NCI-H2171 (cell line): ENCODE data around the gene MICALL1.
"Not testable (repeated sequence)": the region's sequence is repeated elsewhere in the genome, so short reads cannot be mapped to it uniquely, and the experiment has no call there.

Experiments used
- DNase-seq: peaks from one replicate; lab custom pipeline; 2025; lab: John Stamatoyannopoulos, UW

MICALL1 gene

DNA sequence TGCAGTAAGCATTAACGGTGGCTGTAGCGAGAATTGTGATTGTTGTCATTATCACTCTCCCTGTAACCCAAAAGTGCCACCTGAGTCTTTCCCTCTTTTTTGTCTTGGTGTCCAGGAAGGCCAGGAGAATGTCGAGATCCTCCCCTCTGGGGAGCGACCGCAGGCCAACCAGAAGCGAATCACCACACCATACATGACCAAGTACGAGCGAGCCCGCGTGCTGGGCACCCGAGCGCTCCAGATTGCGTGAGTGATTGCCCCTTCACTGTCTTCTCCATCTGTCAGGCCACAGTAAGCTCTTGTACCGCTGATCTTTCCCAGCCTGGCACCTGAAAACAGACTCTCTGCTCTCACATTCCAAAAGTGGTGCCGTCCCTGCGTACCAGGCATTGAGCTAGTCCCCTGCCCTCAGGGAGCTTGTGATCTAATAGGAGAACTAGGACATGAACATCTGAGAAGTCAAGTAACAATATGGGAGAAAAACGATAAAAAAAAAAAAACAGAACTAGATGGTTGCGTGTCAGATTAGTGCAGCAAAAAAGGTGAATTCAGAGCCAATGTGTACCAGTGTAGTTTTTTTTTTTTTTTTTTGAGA is 53.2 kb downstream of the MICALL1 start:
- no peak for DNase-seq

DNA sequence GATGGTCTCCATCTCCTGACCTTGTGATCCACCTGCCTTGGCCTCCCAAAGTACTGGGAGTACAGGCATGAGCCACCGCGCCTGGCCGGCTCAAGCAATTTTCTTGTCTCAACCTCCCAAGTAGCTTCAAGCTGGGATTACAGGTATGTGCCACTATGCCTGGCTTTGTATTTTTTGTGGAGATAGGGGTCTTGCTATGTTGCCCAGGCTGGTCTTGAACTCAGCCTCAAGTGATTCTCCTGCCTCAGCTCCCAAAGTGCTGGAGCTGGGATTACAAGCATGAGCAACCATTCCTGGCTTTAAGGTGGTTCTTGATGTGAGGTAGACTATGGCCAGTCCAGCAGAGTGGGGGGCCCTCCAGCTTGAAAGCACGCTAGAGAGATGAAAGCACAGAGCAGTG is 55.0 kb downstream of the MICALL1 start:
- DNase-seq: no peak

DNA sequence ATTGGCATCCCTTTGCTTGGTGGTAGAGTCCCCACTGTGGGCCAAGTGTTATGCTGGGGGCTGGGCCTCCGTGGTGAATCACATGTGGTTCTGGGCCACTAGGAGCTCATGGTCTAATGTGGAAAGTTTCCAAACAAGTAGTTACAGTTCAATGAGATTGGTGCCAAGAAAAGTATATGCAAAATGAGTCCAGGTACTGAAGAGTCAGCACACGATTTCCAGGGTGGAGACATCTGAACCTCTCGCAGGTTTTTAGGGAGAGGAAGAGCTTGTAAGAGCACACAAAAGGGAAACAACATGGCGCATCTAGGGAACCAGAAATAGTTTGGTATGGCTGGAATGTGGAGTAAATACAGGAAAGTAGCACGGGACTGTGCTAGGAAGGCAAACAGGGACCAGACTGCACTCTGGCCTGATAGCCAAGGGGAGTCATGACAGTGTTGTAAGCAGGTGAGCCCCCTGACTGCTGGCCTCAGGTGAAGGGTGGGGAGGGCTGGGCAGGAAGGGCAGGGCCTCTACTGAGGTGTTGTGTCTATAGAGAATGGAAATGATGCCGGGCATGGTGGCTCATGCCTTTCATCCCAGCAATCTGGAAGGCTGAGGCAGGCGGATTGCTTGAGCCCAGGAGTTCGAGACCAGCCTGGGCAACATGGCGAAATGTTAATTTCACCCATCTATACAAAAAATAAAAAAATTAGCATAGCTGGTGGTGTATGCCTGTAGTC is 60.0 kb downstream of the MICALL1 start:
- DNase-seq: no peak

DNA sequence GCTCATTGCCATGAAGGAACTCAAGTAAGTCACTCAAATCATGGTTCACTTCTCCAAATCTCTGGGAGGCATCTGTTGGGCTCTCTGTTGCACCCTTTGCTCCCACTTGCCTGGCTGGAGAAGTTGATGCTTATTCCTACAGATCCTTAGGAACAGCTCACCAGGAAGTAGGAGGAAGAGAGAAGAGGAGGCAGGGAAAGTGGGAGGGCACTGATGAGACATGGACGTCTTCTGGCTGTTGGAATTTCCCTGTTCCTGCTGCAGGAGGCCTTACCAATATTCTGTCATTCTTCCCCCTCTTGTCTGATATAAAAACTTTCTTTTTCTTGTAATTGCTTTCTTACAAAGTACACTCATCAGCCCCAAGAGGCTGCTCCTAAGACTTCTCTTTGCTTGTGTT is 61.0 kb downstream of the MICALL1 start:
- no peak for DNase-seq

DNA sequence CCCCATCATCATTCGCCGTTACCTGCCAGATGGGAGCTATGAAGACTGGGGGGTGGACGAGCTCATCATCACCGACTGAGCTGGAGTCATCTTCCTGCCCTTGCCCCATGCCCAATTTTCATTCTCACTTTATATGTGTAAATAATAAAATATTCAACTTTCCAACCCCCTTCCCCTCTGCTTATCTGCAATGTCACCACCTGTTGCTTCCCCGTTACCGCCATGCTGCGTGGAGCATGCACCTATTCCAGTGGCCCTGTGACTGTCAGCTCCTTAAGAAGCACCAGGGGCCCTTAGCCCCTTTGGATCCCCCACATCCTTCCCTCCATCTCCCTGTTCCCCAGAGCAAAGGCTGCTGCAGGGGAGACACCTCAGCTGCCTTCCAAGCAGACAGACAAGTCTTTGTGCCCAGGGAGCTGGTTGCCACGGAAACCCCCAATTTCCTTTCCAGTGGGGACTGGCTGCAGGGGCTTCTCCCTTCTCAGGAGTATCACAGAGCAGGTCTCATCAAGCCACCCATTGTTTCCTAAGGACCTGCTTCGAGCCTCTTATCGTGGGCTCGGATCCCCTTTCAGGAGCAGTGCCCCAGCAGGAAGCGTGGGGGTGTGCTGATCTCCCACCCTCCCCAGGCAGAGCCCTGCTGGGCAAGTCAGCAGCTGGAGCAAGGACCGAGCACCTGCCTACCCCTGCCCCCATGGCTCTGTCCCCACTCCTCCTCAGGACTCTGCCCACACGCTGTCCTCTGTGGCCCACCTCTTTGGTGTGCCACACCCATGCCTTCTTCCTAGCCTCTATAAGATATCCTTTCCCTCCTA is 61.7 kb downstream of the MICALL1 start:
- DNase-seq: no peak

DNA sequence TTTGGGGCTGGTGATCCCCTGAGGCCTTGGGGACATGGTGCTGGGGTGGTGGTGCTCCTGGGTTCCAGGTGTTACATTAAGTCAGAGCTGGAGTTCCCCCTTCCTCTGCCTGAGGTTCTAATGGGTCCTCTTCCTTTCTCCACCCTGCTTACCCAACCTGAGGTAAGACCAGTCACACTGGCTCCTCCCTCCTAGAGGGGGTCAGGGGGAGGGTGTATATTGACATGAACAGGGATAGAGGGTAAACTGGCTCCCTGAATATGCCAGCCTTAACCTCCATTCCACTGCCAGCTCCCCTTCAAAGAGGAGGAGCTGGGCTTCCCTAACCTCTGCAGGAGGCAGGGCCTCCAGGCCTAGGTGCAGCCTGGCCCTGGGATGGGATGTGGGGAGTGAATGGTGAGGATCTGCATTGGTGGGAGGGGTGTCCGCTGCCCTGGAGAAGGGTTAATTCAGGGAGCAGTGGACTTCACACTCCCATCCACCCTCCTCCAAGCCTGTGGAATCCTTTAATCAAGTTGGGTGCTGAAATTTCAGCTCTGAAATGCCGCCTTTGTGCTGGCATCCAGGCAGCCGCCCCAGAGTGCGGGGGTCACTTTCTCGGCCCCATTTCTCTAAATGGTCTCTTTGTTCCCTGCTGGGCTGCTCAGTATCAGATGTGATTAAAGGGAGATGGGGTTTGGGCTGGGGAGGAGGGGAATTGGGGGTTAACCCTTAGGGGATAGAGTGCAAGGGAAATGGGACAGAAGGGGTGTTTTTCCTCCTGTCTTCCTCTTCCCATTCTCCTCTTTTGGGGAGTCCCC is 62.6 kb downstream of the MICALL1 start:
- DNase-seq: no peak

DNA sequence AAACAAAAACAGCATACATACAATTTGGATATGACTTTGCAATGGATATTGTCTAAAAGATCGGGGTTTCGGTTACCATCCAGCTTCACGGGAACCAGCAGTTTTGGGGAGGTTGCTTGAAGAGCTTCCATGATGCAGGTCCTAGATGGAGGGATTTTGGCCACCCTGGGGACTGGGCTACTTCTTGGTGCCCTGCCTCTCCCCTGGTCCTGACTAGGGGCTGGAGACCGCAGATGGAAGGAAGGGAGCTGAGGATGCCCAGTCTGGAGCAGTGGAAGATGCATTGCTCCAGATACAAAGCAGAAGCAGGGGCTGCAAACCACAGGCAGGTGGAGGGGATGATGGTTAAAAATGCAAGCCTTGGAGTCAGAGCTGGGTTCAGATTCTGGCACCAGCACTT is 64.8 kb downstream of the MICALL1 start:
- no peak for DNase-seq

DNA sequence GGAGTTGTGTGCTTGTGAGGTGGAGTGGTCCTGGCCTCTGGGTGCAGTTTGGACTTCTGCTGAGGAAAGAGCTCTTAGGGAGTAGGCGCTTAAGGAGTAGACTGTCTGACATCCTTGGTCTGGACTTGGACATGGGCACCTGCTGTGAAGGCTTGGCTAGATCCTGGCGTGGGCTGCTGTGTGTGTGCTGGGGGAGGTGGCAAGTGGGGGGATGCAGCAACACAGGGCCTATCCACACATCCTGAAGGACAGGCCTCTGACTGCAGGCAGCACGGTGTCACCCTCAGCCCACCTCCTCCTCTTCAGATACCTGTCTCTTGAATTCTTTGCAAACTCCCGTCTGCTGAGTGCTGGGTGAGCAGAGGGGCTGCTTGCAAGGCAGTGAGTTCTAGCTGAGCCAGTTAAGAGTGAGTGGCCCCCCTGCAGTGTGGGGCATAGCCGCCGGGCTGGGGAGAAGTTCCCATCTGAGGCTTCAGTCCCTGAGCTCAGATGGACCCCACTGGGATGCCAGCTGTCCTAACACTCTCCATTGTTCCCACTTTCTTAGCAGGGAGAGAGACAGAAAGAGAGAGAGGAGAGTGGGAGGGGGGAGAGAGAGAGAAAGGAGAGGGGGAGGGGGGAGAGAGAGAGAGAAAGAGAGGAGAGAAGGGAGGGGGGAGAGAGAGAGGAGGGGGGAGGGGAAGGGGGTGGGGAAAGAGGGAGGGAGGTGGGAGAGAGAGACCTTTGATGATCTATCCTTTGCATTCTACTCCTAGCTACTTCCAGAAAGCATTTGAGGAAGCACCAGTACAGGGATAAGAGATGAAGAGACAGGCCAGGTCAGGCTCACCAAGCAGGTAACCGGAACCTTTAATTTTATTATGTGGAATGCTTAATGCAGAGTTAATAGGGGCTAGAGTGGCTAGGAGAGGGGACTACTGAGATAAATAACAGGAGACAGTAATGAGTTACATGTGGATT is 65.7 kb downstream of the MICALL1 start:
- DNase-seq: no peak

DNA sequence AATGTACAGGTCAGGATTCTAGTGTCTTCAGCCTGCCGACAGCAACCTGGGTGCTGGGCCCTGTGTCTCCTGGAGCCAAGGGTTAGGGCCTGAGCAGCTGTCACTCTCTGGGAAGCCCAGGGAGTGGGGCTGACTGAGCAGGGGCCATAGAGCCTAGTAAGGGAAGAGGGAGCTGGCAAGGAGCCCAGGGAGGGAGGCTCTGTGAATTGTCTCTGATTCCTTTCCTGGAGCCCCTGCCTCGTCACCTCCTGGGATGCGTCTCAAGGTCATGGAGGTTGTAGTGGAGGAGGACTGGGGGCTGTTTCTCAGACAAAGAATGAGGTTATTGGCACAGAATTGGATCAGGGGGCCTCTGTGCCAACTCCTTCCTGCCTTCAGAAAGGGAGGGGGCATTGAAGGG is 66.4 kb downstream of the MICALL1 start:
- peak; percentile 80 for DNase-seq

DNA sequence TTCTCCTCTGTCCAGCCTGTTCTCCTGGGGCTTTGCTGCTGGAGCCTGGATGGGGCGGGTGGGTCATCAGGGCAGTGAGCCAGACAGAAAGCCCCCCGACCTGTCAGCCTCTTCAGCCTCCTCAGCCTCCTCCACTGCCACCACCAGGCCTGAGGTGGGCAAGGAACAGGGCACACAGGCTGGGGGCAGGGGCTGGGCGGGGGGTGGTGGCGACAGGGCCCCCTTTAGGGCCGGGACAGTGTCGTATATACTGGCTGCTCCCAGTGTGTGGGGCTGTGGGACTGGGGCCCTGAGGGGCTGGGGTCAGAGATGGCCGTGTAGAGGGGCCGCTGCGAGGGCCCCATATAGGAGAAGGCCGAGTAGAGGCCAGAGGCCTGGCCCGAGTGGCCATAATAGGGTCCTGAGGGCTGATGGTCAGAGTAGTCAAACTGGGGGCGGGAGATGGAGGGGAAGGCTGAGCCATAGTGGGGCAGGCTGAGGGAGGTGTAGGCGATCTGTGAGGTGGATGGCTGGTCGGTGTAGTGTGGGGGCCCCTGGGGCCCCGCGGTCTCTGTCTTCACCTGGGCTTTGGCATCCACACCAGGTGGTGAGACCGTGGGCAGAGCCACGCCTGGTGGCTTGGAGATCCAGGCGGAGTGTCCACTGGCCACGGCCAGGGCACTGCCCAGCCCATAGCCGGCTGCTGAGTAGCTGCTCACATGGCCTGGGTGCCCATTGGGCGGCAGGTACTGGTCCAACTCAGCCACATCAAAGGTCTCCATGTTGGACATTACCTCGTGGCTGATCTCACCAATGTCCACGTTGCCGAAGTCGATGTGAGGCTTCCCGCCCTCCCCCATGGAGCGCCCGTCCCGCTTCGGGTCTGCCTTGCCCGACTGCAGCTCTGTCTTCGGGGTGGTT is 67.4 kb downstream of the MICALL1 start:
- no peak for DNase-seq

DNA sequence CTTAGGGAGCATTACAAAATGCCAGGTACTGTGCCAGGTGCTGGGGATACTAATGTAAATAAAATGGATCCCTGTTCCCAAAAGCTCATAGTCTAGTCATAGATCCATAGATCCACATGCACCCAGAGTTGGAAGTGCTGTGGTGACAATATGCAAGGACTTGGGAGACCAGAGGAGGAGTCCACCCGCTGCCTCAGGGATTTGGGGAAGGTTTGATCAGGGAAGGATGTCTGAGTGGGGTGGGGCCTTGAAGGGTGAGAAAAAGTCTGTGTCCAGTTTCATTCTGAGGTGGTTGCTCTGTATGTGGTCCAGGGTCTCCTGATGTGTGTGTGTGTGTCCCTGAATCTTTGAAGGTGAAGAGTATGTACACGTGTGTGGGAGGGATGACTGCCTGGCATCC is 69.1 kb downstream of the MICALL1 start:
- DNase-seq: no peak

DNA sequence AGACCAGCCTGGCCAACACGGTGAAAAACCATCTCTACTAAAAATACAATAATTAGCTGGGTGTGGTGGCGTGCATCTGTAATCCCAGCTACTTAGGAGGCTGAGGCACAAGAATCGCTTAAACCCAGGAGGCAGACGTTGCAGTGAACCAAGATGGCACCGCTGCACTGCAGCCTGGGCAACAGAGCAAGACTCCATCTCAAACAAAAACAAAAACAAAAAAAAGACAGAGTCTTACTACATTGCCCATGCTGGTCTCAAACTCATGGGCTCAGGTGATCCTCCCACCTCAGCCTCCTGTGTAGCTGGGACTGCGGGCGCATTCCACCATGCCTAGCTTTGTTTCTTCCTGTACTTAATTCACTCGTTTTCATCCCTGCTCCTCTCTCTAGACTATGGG is 69.9 kb downstream of the MICALL1 start:
- not testable (repeated sequence) for DNase-seq

DNA sequence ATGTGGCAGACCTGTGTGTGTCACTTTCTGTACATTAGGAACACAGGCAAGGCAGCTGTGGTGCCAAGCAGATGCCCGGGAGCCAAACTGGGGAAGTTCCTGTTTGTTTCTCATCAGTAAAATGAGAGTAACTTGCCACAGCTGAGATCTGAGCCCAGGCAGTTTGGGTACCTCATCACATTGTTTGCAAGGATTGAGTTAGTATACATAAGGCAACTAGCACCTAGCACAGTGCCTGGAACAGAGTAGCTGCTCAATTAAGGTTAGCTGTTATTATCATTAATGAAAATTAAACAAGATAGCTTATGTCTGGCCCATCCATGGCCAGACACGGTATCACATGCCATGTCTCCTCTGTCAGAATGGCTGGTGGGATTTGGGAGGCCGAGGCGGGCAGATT is 70.5 kb downstream of the MICALL1 start:
- no peak for DNase-seq

DNA sequence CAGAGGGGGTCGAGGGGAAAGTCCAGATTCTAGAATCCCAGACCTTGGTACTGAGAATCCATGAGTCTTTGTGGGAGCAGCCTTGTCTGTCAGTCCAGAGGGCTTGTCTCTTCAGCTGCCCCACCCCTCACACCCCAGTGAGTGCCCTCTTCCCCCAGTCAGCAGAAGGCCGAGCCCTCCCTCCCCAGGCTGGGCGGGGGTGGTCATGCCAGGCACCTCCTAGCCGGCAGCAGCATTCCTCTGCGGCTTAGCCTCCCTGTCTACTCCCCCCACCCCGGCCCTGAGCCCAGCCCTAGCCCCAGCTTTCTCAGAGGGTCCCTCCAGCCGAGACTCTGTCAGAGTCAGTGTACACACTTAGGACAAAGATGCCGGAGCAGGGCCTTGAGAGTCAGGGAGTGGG is 73.7 kb downstream of the MICALL1 start:
- no peak for DNase-seq

DNA sequence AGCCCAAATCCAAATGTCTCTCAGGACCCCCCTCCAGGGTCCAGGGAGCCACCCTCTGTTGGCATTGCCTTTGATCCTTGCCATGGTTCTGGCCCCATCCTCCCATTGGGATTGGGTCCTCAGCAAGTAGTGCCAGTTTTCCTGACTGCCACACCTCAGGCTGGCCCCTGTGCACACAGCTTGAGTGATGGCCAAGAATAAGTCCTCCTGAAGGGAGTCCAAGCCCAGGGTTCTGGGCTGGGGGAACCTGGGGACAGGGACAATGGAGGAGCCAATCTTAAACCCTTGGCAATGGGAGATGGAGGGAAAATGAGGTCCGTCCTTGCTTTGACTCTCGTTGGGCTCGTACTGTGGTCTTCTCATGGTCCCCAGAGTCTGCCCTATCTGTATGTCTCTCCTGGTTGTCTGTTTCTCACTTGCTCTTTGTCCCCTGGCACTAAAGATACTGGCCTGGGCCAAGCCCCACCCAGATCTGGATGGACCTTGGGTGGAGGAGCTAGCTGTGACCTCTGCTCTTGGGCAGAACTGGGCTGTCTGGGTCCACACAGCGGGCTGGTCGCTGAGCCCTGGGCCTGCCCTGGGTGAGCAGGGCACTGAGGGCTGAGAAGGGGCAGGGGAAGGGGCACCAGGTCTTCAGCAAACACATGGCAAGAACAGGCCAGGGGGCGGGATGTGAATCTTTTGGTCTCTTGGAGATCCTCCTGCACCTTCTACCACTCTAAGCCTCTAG is 75.3 kb downstream of the MICALL1 start:
- DNase-seq: no peak

DNA sequence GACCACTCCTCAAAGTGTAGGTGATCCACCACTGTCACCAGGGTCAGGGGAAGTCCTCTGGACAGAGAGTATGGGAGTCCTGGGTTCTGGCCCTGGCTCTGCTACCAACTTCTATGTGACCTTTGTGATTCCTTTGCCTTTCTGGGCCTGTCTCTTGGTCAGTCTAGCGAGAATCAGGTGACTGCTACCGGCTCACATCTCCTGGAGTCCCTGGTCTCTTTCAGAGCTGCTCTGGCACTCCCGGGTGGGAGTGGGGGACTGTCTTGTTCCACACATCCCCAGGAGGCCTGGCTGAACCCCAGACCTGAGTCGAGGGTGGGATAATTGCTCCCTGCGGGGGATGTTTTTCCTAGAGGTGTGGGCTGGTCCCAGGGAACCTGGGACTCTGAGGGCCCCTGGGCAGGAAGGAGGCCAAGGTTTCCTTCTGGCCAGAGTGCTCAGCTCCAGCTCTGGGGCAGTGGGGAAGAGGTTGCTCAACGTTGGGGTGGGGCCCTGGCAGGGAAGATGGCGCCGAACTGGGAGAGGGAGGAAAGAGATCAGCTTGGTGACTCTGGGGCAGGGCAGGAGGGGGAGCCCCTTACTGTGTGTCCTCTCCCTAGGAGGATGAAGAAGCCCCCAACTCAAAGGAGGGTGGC is 76.2 kb downstream of the MICALL1 start:
- DNase-seq: no peak

DNA sequence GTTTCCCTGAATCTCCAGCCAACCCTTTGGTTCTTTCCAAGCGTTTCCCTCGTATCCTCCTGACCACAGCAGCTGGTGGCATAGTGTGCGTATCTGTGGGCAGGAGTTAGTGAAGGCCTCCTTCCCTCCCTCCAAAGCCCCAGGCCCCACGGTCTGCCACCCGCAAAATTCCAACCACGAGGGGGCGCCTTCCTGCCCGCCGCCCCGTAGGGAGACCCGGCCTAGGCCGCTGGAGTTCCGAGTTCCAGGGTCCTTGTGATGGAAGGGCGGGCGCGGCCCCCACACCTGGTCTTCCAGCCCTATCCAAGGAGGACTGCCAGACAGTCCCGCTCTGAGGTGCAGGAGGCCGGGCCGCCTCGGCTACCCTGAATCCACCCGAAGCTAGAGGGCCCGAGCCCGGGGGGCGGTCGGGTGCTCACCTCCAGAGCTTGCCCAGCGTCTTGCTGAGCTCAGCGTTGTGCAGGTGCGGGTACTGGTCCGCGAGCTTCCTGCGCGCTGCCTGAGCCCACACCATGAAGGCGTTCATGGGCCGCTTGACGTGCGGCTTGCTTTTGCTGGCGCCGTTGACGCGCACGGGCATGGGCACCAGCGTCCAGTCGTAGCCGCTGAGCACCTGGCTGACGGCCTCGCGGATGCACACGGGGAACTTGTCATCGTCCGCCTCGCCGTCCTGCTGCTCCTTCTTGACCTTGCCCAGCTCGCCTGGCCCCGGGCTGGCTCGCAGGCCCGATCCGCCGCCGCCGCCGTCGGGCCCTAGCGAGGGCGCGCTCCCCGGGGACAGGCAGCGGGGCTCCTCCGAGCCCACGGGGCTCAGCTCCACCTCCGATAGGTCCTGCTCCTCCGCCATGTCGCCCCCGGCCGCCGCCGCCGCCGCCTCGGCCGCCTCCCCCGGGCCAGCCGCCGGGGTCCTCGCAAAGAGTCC is 77.1 kb downstream of the MICALL1 start:
- no peak for DNase-seq
